G401 (cell line): ENCODE data around the gene SEL1L. TPM values are rescaled to one million over a fixed set of nuclear protein-coding genes. Genes with fewer than 3 reads are reported as not detected.
"Not testable (repeated sequence)": the region's sequence is repeated elsewhere in the genome, so short reads cannot be mapped to it uniquely, and the experiment has no call there.

ENCODE experiments used
- DNase-seq: peaks from one replicate; pipeline ENCODE4 v3.0.0-alpha.2; 2015; ENCODE audit warnings: low spot score
- in situ Hi-C: cut with HindIII; loops from 2 replicates; pipeline ENCODE4 v1.10.0; 2016; ENCODE audit warnings: low sequenced_read_pairs, mixed read lengths
- total RNA-seq: library from RNA; depleted of rRNA; stranded (reverse); fragments of >200 nt; shearing (Covaris generic); gene quantifications from 2 replicates; pipeline ENCODE4 v1.2.3, GENCODE V29; 2014; rRNA removed

Gene SEL1L
- total RNA-seq: 7.1 and 8.1 TPM in 2 replicates

GRCh38 chr14:81533536-81534343 is at the start of gene SEL1L:
TSS of gene SEL1L (minus strand) at chr14:81533853. CDS start at chr14:81533744, 109 bp downstream.
- in situ Hi-C loops: no loop called here
- DNase-seq: peak; percentile 100

- no peak for DNase-seq
- in situ Hi-C loops: no loop called here
Observed at GRCh38 chr14:81582420-81582819, 48.8 kb upstream of the SEL1L start.

DNA sequence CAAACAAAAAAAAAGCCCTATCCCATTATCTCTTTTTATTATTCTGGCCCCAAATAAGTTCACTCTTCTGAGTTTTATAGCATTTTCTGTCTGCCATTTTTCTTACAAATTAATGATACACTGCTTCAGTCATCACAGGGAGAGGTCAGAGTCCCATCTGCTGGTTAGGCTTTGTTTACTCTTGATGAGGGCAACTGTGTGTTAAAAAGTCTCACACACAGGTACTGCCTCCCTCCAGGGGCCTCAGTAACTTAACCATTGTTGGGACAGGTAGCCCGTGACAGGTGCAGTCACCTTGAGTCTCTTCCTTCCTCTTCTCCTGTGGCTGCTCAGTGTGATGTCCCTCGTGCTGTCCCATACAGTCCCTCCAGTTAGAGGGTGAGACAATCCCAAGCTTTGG is 45.5 kb upstream of the SEL1L start:
- DNase-seq: no peak
- in situ Hi-C loops: no loop called here

DNA sequence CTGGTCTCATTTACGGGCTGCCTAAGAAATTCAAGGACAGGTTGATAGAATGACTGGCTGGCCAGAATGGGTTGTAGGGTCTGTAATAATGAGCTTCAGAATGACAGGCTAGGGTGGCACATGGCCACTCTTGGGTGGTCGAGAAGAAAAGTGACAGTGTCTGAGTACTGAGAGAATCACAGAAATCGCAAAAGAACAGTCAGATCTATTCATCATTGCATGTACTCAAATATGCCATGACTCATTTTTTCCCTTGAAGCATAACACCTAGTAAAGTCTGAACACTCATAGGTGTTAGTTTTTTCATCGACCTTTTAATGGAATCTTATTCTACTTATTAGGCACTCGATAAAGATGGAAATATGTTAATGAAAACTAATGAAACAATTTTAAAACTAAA is 37.8 kb upstream of the SEL1L start:
- in situ Hi-C loops: no loop called here
- no peak for DNase-seq

GRCh38 chr14:81567302-81567701 is 33.6 kb upstream of the SEL1L start:
- no peak for DNase-seq
- in situ Hi-C loops: no loop called here

DNA sequence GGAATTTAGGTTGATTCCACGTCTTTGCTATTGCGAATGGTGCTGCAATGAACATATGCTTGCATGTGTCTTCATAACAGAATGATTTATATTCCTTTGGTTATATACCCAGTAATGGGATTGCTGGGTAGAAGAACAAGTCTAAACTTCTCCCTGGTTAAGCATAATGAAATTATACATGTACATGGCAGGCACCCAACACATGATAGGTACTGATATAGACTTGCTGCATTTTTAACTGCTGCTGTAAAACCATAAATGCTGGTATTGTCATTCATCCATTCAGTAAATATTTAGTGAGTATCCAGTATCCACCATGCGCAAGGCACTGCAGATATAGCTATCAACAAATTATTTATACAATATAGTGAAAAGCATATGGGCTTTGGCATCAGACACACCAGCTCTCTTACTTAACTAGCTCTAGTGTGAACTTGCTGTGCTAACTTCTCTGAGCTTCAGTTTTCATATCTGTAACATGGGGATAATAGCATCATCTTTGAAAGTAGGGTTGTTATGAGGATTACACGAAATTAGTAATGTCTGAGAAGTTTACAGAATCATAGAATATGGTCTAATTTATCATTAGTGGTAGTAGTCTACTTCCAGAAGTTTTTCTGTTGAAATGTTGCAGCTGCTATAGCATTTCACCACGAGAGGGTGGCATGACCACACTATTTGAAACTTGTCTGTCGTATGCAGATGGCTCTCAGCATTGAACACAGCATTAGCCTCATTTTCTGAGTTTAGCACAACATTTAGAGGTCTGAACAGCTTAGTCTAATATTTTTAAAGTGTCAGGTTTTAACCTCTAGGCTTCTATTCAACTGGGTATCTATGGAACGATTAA is 32.0 kb upstream of the SEL1L start:
- peak; percentile 3 for DNase-seq

GRCh38 chr14:81562818-81563217 is 29.2 kb upstream of the SEL1L start:
- in situ Hi-C loops: no loop called here

More for the DNA sequence above, 32.0 kb upstream of the SEL1L start:
- in situ Hi-C loops: no loop called here

DNA sequence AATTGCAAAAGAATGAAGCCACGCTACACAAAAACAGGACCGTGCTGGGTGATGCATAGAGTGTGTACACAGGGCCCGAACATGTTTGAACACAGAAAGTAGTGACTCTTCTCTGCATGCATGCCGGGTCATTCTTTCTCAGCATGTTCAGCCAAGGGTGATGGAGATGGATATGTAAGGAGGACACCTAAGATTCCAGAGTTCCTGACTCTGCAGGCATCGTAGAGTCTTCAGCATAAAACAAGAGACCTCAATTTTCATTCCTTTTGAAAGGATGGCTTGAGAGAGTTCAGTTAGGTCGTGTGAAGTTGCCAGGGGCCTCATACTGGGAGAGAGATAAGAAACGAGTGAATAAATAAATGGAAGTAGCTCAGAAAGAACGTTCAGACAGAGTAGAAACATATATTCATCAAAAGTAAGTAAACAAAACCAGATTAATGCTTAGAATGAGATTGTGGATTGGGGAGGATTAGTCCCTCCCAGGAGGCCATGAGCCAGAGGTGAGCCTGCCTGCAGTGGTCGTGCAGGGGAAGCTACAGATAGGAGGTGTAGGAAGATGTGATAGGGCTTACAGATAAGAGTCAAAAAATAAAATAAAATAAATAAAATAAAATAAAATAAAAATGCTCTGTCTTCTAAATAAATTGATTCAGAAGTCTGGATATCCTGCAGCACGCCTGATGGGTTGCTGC is 27.6 kb upstream of the SEL1L start:
- in situ Hi-C loops: no loop called here
- no peak for DNase-seq

More at GRCh38 chr14:81562818-81563217, 29.2 kb upstream of the SEL1L start:
- DNase-seq: no peak

GRCh38 chr14:81559385-81559784 is 25.7 kb upstream of the SEL1L start:
- in situ Hi-C loops: no loop called here
- no peak for DNase-seq

DNA sequence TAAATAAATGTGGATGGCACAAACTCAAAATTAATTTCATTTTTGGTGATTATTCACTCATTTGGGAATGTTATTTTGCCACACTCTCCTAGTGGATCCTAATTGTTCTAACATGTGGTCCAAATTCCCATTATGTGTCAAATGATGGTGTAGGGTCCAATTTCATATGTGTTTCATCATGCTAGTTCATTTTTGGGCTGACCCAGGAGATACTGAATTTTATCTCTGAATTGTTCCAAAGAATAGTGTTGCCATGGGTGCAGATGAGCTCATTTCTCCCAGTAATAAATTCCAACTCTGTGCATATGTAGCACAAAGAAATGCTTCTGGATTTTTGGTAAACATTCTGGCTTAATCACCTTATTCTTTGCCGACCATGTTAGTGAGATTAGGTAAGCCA is 23.5 kb upstream of the SEL1L start:
- in situ Hi-C loops: no loop called here
- no peak for DNase-seq

GRCh38 chr14:81555684-81556083 is 22.0 kb upstream of the SEL1L start:
- in situ Hi-C loops: no loop called here
- no peak for DNase-seq

GRCh38 chr14:81555051-81555450 is 21.4 kb upstream of the SEL1L start:
- no peak for DNase-seq
- in situ Hi-C loops: no loop called here

GRCh38 chr14:81551471-81551870 is 17.8 kb upstream of the SEL1L start:
- in situ Hi-C loops: no loop called here
- DNase-seq: no peak

- DNase-seq: no peak
- in situ Hi-C loops: no loop called here
Observed at GRCh38 chr14:81550001-81550637, 16.5 kb upstream of the SEL1L start.

GRCh38 chr14:81541206-81541605 is 7.6 kb upstream of the SEL1L start:
- DNase-seq, in situ Hi-C loops: not testable (repeated sequence)

- DNase-seq: no peak
- in situ Hi-C loops: no loop called here
Observed at GRCh38 chr14:81537193-81537592, 3.5 kb upstream of the SEL1L start.

GRCh38 chr14:81536241-81536771 is 2.7 kb upstream of the SEL1L start:
- in situ Hi-C loops: no loop called here
- DNase-seq: no peak

DNA sequence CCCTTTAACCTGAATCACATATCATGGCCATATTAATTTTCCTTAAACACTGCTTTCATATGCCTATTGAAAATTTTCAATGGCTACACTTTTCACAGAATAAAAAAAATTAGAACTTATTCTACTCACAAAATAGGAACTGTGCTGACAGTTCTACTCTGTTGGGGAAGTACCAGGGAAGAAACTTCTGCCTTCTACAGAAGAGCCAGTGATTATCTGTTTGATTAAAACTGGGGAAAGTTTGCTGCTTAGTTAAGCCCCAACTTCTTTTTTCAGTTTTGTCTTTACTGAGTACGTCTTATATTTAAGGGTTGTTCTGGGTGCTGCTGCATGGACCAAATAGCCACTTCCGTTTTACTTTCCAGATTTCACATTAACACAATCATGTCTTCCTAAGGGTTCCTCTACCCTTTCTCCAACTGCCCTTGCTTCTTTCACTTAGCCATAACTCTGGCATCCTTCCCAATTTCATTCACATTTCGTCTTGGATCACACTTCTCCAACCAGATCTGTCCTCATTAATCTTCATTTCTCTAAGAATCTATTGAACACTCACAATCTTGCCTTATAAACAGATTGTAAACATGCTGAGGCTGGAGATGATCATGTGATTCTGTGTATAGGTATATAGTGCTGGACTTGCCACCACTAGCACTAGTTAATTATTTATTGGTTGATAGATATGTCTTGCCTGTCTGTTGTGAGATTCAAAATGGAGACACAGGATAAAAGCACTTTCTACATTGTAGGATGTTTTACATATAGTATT is 1.9 kb upstream of the SEL1L start:
- in situ Hi-C loops: no loop called here
- no peak for DNase-seq
